Activated naive CD8-positive, alpha-beta T cell treated with anti-CD3 and anti-CD28 coated beads, Interleukin-2, amount 50 U/mL, for 16 hours (primary cell): Measurements from ENCODE around the gene MIOS.
"Not testable (repeated sequence)": the region's sequence is repeated elsewhere in the genome, so short reads cannot be mapped to it uniquely, and the experiment has no call there.

ENCODE experiments used
- DNase-seq: peaks from one replicate; pipeline ENCODE4 v3.0.0-alpha.2; 2020; ENCODE audit warnings: low read depth, low spot score

The MIOS gene

GRCh38 chr7:7554649-7555575 is 11.8 kb upstream of the MIOS start:
- DNase-seq, result no peak

DNA sequence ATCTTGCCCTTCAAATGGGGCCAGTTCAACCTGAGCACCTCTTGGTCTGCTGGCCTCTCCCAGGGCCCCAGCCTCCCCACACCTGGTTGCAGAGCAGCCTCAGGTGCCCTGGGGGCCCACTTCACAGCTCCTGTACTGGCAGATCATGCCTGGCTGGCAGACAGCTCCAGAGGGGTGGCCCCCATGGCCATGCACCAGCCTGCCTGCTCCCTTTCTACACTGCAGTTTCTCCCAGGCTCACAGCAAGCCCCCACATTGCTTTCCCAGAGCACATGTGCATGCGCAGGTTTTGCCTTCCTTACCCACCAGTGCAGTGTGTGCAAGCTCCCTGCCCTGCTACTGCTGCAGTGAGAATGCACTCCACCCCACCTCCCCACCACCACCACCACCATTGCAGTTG is 9.8 kb upstream of the MIOS start:
- no peak for DNase-seq

GRCh38 chr7:7557252-7557651 is 9.4 kb upstream of the MIOS start:
- no peak for DNase-seq

- DNase-seq, result not testable (repeated sequence)
Observed at GRCh38 chr7:7561591-7561990, 5.1 kb upstream of the MIOS start.

GRCh38 chr7:7562736-7563135 is 3.9 kb upstream of the MIOS start:
- no peak for DNase-seq

GRCh38 chr7:7563269-7563668 is 3.4 kb upstream of the MIOS start:
- DNase-seq, result no peak

DNA sequence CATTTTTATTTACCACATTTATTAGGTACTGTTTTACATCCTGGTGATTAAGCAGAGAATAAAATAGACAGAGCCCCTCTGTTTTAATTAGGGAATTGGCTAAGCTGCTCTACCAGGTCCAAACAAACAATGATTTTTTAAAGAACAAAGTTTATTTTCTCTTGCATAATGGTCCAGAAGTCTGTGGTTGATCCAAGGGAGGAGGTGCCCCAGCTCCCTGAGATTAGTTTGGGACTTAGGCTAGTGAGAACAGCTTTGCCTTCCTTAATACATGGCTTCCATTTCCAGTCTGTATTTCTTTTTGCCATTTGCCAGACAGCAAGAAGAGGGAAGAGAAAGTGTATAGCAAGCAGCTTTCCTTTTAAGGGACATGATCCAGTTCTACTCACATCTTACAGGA is 2.9 kb upstream of the MIOS start:
- no peak for DNase-seq

- no peak for DNase-seq
Observed at GRCh38 chr7:7564323-7564780, 2.3 kb upstream of the MIOS start.

DNA sequence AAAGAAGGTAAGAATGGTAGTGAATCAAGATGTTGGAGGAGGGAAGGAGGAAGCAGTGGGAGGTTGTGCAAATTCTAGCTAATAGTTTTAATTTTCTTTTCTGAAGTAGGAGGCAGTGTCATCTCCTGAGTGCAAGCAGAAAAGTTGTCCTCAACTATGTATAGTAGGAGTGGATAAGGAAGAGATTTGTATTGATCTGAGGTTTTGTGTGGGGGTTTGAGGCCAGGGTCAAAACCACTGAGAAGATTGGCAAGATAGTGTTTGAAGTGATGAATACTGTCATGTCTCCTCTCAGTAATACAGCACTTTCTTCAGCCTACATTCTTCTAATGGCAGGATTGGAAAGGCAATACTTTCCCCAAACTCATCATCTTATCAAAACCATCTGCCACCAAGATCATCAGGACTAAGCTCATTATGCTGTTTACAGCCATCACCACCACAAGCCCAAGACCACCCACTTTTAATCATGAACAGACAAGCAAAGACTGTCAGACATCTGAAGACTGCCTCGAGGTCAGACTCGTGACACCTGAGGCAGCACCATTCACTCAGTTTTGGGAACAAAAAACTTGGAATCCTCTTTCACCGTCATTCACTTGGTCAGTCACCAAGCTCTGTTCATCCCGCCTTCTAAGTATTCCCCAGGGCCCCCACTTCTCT is 1.5 kb upstream of the MIOS start:
- no peak for DNase-seq

- no peak for DNase-seq
Observed at GRCh38 chr7:7565746-7566650, 686 bp upstream of the MIOS start.

GRCh38 chr7:7567898-7568531 is 1.3 kb downstream of the MIOS start:
- no peak for DNase-seq

DNA sequence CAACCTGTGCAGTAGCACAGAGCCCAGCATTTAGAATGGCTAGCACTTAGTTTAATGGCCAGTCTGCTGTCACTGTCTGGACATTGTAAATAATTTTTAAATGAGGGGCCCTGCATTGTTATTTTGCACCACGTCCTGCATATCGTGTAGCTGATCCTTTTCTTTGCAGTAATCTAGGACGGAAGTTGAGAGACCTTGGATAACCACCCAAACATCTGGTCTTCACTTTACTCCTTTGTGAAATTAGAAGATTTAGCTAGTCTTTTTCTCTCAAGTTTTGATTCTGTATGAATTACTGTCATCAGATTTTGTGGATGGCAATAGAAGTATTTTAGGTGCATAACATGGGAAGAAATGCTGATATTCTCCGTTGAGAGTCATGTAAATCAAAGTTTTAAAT is 1.9 kb downstream of the MIOS start:
- no peak for DNase-seq

- DNase-seq, result no peak
Observed at GRCh38 chr7:7569081-7569527, 2.4 kb downstream of the MIOS start.

DNA sequence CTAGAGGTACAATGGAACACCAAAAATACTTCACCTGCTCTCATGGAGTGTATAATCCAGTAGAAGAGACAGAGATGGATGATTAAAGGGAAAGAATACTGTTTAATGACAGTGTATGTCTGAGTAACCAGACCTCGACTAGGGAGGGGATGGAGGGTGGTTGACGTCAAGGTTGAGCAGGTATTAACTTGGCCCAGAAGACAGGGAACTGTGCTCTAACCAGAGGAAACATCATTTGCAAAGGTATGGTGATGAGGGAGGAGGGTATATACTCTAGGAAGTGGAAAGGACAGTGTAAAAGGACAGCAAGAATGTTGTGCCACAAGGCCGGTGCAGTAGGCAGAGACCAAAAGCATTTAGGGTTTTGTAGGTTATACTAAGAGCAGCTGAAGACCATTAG is 2.9 kb downstream of the MIOS start:
- DNase-seq, result no peak

GRCh38 chr7:7570584-7570983 is 3.9 kb downstream of the MIOS start:
- DNase-seq, result no peak

DNA sequence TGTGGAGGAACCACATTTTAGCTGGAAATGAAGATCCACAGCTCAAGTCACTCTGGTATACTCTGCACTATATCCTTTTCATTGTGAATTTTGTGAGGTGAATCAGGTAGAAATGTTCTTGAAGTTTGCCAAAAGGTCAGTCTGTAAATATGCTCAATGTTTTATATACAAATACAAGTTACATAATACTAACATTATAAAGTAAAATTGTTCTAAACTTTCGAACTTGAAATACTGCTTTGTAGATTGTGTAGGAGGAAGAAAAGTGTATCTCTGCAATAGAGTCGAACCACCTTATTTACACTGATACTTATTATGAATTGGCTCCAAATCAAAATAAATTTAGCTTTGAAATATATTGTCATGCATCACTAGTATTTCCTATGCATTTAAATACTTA is 7.0 kb downstream of the MIOS start:
- DNase-seq, result no peak

DNA sequence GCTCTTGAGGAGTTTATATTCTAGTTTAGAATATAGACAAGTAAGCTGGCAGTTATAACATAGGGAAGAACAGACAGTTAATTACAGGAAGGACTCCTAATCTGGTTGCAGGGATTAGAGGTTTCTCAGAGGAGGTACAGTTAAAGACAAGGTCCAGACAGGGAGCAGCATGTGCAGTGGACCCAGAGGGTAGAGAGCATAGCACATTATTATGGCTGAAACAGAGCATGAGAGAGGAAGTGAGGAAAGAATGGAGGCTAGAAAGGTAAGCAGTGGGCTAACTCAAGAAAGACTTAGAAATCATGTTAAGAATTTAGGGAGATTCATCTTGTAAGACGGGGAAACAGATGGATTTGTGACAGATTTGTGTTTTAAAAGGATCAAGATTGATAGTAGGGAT is 9.7 kb downstream of the MIOS start:
- DNase-seq, result no peak

- DNase-seq, result no peak
Observed at GRCh38 chr7:7577888-7578287, 11.2 kb downstream of the MIOS start.

- DNase-seq, result no peak
Observed at GRCh38 chr7:7579638-7580037, 13.0 kb downstream of the MIOS start.

DNA sequence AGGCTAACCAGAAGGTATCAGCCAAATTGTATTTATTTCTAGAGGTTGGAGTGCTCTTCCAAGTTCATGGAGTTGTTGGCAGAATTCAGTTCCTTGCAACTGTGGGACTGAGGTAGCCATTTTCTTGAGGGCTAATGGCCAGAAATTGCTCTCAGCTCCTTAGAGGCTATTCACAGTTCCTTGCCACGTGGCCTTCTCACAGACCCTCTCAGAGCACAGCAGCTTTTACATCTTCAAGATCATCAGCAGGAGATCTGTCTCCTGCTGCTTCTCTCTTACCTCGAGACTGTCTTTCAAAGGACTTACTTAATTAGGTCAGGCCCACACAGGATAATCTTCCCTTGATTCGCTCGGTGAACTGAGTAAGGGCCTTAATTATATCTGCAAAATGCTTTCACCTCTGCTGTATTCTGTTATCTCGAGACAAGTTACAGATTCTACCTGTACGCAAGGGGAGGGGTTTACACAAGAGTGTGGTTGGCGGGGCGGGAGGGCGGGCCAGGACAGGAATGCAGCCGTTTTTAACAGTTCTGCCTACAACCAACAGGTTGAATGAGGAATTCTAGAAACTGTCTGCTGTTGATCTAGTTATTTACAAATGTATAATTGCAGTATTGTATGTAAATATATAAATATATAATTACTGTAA is 15.0 kb downstream of the MIOS start:
- DNase-seq, result no peak

- DNase-seq, result no peak
Observed at GRCh38 chr7:7582596-7582995, 15.9 kb downstream of the MIOS start.
